MM.1S (cell line): ENCODE measurements around the gene IDH3G.

Experiments used
- DNase-seq: peaks from one replicate; pipeline ENCODE4 v3.0.0-alpha.2; 2015
- H2AFZ ChIP-seq: fragments of 300-600 bp; sonication (generic); 2 replicates; pipeline ENCODE4 v1.6.0; 2016; ENCODE audit warnings: antibody characterized with exemption, low read length
- H3F3A ChIP-seq: fragments of 300-600 bp; sonication (generic); 2 replicates; pipeline ENCODE4 v1.6.1; 2016; ENCODE audit warnings: mild to moderate bottlenecking, antibody characterized with exemption, low read length, moderate library complexity, mixed read lengths; ENCODE audit not compliant: insufficient read depth
- H3K27ac ChIP-seq: fragments of 300-600 bp; sonication (generic); 2 replicates; pipeline ENCODE4 v1.5.1; 2016; ENCODE audit warnings: mild to moderate bottlenecking, low read length
- H3K27me3 ChIP-seq: fragments of 300-600 bp; sonication (generic); replicated peaks from 2 replicates; pipeline ENCODE4 v1.6.0; 2016; ENCODE audit warnings: low read length; ENCODE audit not compliant: insufficient read depth
- H3K36me3 ChIP-seq: fragments of 300-600 bp; sonication (generic); replicated peaks from 2 replicates; pipeline ENCODE4 v1.6.1; 2016; ENCODE audit warnings: mild to moderate bottlenecking, low read length, mixed read lengths; ENCODE audit not compliant: insufficient read depth
- H3K4me1 ChIP-seq: fragments of 300-600 bp; sonication (generic); 2 replicates; pipeline ENCODE4 v1.6.1; 2016; ENCODE audit warnings: low read length, mixed read lengths
- H3K4me2 ChIP-seq: fragments of 300-600 bp; sonication (generic); 2 replicates; pipeline ENCODE4 v1.6.0; 2016; ENCODE audit warnings: low read depth, low read length
- H3K4me3 ChIP-seq: fragments of 300-600 bp; sonication (generic); 2 replicates; pipeline ENCODE4 v1.5.1; 2016; ENCODE audit warnings: low read length, mixed read lengths
- H3K79me2 ChIP-seq: fragments of 300-600 bp; sonication (generic); 2 replicates; pipeline ENCODE4 v1.6.1; 2016; ENCODE audit warnings: mixed run types, low read length, mixed read lengths
- H3K9ac ChIP-seq: fragments of 300-600 bp; sonication (generic); 2 replicates; pipeline ENCODE4 v1.6.1; 2016; ENCODE audit warnings: low read length, mixed read lengths
- H3K9me2 ChIP-seq: fragments of 300-600 bp; sonication (generic); replicated peaks from 2 replicates; pipeline ENCODE4 v1.6.1; 2016; ENCODE audit warnings: mild to moderate bottlenecking, low read length, mixed read lengths; ENCODE audit not compliant: insufficient read depth
- H3K9me3 ChIP-seq: fragments of 300-600 bp; sonication (generic); replicated peaks from 2 replicates; pipeline ENCODE4 v1.6.1; 2016; ENCODE audit warnings: mild to moderate bottlenecking, low read length, mixed read lengths; ENCODE audit not compliant: insufficient read depth
- H4K20me1 ChIP-seq: fragments of 300-600 bp; sonication (generic); 2 replicates; pipeline ENCODE4 v1.6.1; 2016; ENCODE audit warnings: mild to moderate bottlenecking, low read length, moderate library complexity, mixed read lengths; ENCODE audit not compliant: insufficient read depth
- EZH2 ChIP-seq: fragments of 300-600 bp; sonication (generic); optimal IDR thresholded peaks from 2 replicates; pipeline ENCODE3; 2017; ENCODE audit warnings: low read depth, mild to moderate bottlenecking, antibody characterized with exemption, low read length, mixed read lengths
- EZH2phosphoT487 ChIP-seq: fragments of 300-600 bp; sonication (generic); IDR thresholded peaks from 2 replicates; pipeline ENCODE4 v1.6.1; 2018; ENCODE audit warnings: antibody characterized with exemption, low read length
- TF ChIP-seq, protein P1 (sequence below): fragments of 300-600 bp; sonication (generic); IDR thresholded peaks from 2 replicates; pipeline ENCODE4 v1.5.1; 2016; ENCODE audit warnings: antibody characterized with exemption, low read length, mixed read lengths

IDH3G gene

DNA sequence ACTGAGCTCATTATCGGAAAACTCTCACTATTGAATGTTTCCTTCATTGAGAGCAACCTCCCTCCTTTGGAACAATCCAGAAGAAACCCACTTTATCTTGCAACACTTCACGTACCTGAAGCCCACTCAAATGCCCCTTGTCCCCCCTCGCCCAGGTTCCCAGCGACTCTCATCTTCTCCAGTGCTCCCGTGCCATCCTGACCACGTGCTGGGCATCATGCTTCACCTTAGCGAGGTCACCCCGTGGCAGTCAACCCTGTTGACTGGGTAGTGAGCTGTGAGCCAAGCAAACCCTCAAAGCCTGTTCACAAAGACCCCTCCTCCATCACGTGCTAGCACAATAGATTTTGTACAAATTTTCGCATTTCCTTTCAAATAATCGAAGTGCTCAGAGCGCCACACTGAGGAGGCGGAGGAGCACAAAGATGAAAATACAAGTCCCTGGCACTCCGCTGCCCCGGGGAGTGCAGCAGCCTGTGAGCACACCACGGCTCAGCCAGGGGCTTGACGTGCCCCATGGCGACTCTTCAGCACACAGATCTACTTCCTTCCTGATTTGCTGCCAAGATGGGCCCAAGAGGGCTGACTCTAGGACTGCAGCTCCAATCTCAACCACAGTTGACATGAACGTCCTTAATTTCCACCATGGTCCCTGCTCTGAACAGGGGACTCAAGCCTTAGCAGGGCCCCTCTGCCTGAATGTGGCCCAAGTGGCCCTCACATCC lies 20.6 kb upstream of the IDH3G start:
- H3K27ac ChIP-seq, result no peak overlapping the region
- H3K4me2 ChIP-seq, result no peak overlapping the region
- H3K27me3 ChIP-seq, result peaks cover 47% of the 10 kb centered on the region
- no peak overlapping the region for H3K4me3 ChIP-seq
- H3K9me3 ChIP-seq, result no peaks in the 10 kb centered on the region
- no peaks in the 10 kb centered on the region for H4K20me1 ChIP-seq
- H3K4me1 ChIP-seq, result no peaks in the 10 kb centered on the region
- no peaks in the 10 kb centered on the region for H3K9me2 ChIP-seq
- TF ChIP-seq EZH2phosphoT487 (no peak), EZH2 (no peak)
- TF ChIP-seq, protein P1, sequence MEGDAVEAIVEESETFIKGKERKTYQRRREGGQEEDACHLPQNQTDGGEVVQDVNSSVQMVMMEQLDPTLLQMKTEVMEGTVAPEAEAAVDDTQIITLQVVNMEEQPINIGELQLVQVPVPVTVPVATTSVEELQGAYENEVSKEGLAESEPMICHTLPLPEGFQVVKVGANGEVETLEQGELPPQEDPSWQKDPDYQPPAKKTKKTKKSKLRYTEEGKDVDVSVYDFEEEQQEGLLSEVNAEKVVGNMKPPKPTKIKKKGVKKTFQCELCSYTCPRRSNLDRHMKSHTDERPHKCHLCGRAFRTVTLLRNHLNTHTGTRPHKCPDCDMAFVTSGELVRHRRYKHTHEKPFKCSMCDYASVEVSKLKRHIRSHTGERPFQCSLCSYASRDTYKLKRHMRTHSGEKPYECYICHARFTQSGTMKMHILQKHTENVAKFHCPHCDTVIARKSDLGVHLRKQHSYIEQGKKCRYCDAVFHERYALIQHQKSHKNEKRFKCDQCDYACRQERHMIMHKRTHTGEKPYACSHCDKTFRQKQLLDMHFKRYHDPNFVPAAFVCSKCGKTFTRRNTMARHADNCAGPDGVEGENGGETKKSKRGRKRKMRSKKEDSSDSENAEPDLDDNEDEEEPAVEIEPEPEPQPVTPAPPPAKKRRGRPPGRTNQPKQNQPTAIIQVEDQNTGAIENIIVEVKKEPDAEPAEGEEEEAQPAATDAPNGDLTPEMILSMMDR, result no peak
- no peak overlapping the region for H2AFZ ChIP-seq
- no peaks in the 10 kb centered on the region for H3F3A ChIP-seq
- H3K9ac ChIP-seq, result no peak overlapping the region
- no peak for DNase-seq
- no peaks in the 10 kb centered on the region for H3K79me2 ChIP-seq
- no peaks in the 10 kb centered on the region for H3K36me3 ChIP-seq

DNA sequence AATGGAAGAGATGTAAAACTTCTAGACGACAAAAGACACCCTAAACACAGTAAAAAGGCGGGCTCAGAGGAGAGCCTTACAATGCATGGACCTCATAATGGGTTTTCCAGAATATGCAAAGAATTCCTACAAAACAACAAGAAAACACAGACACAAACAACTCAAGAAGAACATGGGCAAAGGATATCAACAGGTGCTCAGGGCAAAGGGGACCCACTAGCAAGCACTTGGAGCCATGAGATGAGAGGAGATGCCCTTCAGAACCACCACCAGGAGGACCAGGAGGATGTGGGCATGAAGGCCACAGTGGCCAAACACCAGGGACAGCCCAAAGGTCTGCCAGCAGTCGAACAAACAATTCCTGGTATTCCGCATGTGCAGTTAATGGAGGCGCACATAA lies 19.0 kb upstream of the IDH3G start:
- no peak for DNase-seq
- Histone ChIP-seq H3K9me3 (no peaks in the 10 kb centered on the region), H3K27me3 (peaks cover 47% of the 10 kb centered on the region), H3F3A (no peaks in the 10 kb centered on the region), H3K4me3 (no peak overlapping the region), H3K79me2 (no peaks in the 10 kb centered on the region), H3K4me2 (no peak overlapping the region), H4K20me1 (no peaks in the 10 kb centered on the region), H2AFZ (no peak overlapping the region), H3K36me3 (no peaks in the 10 kb centered on the region), H3K9ac (no peak overlapping the region), H3K4me1 (no peaks in the 10 kb centered on the region), H3K9me2 (no peaks in the 10 kb centered on the region), H3K27ac (no peak overlapping the region)
- TF ChIP-seq EZH2phosphoT487, result no peak
- TF ChIP-seq, protein P1, result no peak
- no peak for TF ChIP-seq EZH2

DNA sequence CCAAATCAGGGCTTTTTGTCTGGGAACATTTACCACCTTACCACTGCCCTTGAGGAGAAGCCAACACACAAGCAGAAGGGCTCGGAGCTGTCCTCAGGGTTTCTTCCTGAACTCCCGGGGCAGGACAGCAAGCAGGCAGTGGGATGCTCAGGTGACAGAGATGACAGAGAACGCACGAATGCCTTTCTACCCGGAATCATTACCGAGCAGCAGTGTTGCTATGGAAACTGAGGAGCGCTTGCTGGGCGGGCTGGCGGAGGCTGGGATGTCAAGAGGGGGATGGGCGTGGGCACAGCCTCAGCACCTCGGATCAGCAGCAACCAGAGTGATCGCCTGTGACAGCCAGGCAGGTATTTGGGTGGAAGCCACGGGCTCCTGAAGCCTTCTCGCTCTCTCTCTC lies 18.0 kb upstream of the IDH3G start:
- DNase-seq, result no peak
- H3K4me2 ChIP-seq, result no peak overlapping the region
- H3K4me1 ChIP-seq, result no peaks in the 10 kb centered on the region
- H3K9ac ChIP-seq, result no peak overlapping the region
- no peaks in the 10 kb centered on the region for H4K20me1 ChIP-seq
- H3K9me2 ChIP-seq, result no peaks in the 10 kb centered on the region
- no peaks in the 10 kb centered on the region for H3K9me3 ChIP-seq
- no peaks in the 10 kb centered on the region for H3F3A ChIP-seq
- H3K27ac ChIP-seq, result no peak overlapping the region
- H3K79me2 ChIP-seq, result no peaks in the 10 kb centered on the region
- H3K36me3 ChIP-seq, result no peaks in the 10 kb centered on the region
- H2AFZ ChIP-seq, result no peak overlapping the region
- H3K4me3 ChIP-seq, result no peak overlapping the region
- H3K27me3 ChIP-seq, result peaks cover 44% of the 10 kb centered on the region
- no peak for TF ChIP-seq EZH2
- TF ChIP-seq, protein P1, result no peak
- no peak for TF ChIP-seq EZH2phosphoT487
